Measurements from ENCODE around the gene DDX23. TPM values are rescaled to one million over a fixed set of nuclear protein-coding genes. Genes with fewer than 3 reads are reported as not detected.

The DDX23 gene
- polyA plus RNA-seq, 2 of the 4 experiments (the other 2 are of a cell fraction) = 116 to 132 TPM

- Histone ChIP-seq H3K4me3 (peak overlapping the region; percentile 81), H3K4me2 (peak overlapping the region; percentile 91), H3K9me3 (no peaks in the 10 kb centered on the region), H3K4me1 (peaks cover 48% of the 10 kb centered on the region), H3K27ac (peak overlapping the region; percentile 93 to 95)
- FAIRE-seq (no peak), DNase-seq (ENCODE audit: low read depth in 1 of 2, low spot score in 1 of 2) (no peak), ATAC-seq (peak in 1 of 2 experiments; percentile 1; a peak in 2 of 6 replicates)
- TF ChIP-seq PBX3 (IDR thresholded peaks at IDR 0.05) = no peak
- no peak for TF ChIP-seq ESRRA (IDR thresholded peaks at IDR 0.05; ENCODE audit: borderline replicate concordance, low read length)
- no peak for TF ChIP-seq GATA3 (IDR thresholded peaks at IDR 0.05; ENCODE audit: borderline replicate concordance)
- TF ChIP-seq TP53 (CRISPR knock-in tag; IDR thresholded peaks at IDR 0.05) = no peak
- TF ChIP-seq POLR2A (IDR thresholded peaks at IDR 0.05; ENCODE audit: low read length) = no peak
- no peak for TF ChIP-seq HEYL (CRISPR knock-in tag; IDR thresholded peaks at IDR 0.05)
- no peak for TF ChIP-seq FOSB (CRISPR knock-in tag; IDR thresholded peaks at IDR 0.05)
- TF ChIP-seq RCOR1 (IDR thresholded peaks at IDR 0.05; ENCODE audit: low read depth, low read length) = no peak
- TF ChIP-seq FOSL2 (IDR thresholded peaks at IDR 0.05) = no peak
- no peak for TF ChIP-seq FOSL2 (CRISPR knock-in tag; IDR thresholded peaks at IDR 0.05)
- TF ChIP-seq ZSCAN20 (CRISPR knock-in tag; IDR thresholded peaks at IDR 0.05) = no peak
- TF ChIP-seq JUNB (IDR thresholded peaks at IDR 0.05) = no peak
- TF ChIP-seq, protein P1, sequence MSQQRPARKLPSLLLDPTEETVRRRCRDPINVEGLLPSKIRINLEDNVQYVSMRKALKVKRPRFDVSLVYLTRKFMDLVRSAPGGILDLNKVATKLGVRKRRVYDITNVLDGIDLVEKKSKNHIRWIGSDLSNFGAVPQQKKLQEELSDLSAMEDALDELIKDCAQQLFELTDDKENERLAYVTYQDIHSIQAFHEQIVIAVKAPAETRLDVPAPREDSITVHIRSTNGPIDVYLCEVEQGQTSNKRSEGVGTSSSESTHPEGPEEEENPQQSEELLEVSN (IDR thresholded peaks at IDR 0.05; ENCODE audit: borderline replicate concordance, low read depth) = no peak
- TF ChIP-seq MAFK (IDR thresholded peaks at IDR 0.05; ENCODE audit: partially characterized antibody) = no peak
- TF ChIP-seq MAX (IDR thresholded peaks at IDR 0.05) = no peak
- no peak for TF ChIP-seq CEBPB (IDR thresholded peaks at IDR 0.05)
- TF ChIP-seq CBX8 (IDR thresholded peaks at IDR 0.05) = no peak
- TF ChIP-seq BHLHE40 (IDR thresholded peaks at IDR 0.05; ENCODE audit: low read depth, low read length) = no peak
- POLR2A ChIA-PET = no interaction called here
- CTCF ChIA-PET = interaction anchor here (0.8 to 12.6 kb wide), 42 partner anchors 16 to 179 kb away, joined by 3 to 230 read pairs (median 6); partner anchors contain the start of genes ADCY6, DDX23, KANSL2 and WNT1
- 41% methylated on average over 18 of the region's 18 CpGs for WGBS (ENCODE audit: missing lambda C conversion rate)
These were observed 38.3 kb downstream of the DDX23 start for GRCh38 chr12:48813465-48814261.

- no peak for ATAC-seq
- WGBS (ENCODE audit: missing lambda C conversion rate) = 80% methylated on average over 2 of the region's 2 CpGs
- no peaks in the 10 kb centered on the region for H3K9me3 ChIP-seq
- CTCF ChIA-PET = interaction anchor here (0.7 to 12.6 kb wide), 8 partner anchors 15 to 296 kb away, joined by 3 to 230 read pairs (median 6); partner anchors contain the start of gene ADCY6
- no peak for FAIRE-seq
- TF ChIP-seq KDM1A (IDR thresholded peaks at IDR 0.05; ENCODE audit: low read depth) (no peak), ESRRA (IDR thresholded peaks at IDR 0.05; ENCODE audit: borderline replicate concordance, low read length) (no peak), SMC3 (IDR thresholded peaks at IDR 0.05) (no peak), FOSB (CRISPR knock-in tag; IDR thresholded peaks at IDR 0.05) (no peak), BHLHE40 (IDR thresholded peaks at IDR 0.05; ENCODE audit: low read depth, low read length) (no peak), CHD4 (IDR thresholded peaks at IDR 0.05; ENCODE audit: borderline replicate concordance) (no peak), HEYL (CRISPR knock-in tag; IDR thresholded peaks at IDR 0.05) (no peak), RCOR1 (IDR thresholded peaks at IDR 0.05; ENCODE audit: low read depth, low read length) (no peak), RFX5 (IDR thresholded peaks at IDR 0.05) (no peak), BCL3 (IDR thresholded peaks at IDR 0.05) (no peak), EP300 (IDR thresholded peaks at IDR 0.05) (no peak), CHD2 (IDR thresholded peaks at IDR 0.05; ENCODE audit: low read length, partially characterized antibody) (no peak), RNF2 (IDR thresholded peaks at IDR 0.05; ENCODE audit: borderline replicate concordance, low read depth) (no peak), NFE2L2 (conservative IDR thresholded peaks at IDR 0.05; ENCODE audit: low read length) (no peak)
- 0 out of 3 replicates have a peak overlapping the region, but pooled peaks have one; percentile 59 for H3K4me2 ChIP-seq
- peak overlapping the region in 1 of 2 experiments; percentile 78; a peak in 3 of 6 replicates for H3K27ac ChIP-seq
- no peak for DNase-seq (ENCODE audit: low read depth in 1 of 2, low spot score in 1 of 2)
- no peak overlapping the region for H3K4me3 ChIP-seq
- POLR2A ChIA-PET = no interaction called here
- peaks cover 44% of the 10 kb centered on the region for H3K4me1 ChIP-seq
These were observed 39.6 kb downstream of the DDX23 start for GRCh38 chr12:48812389-48812788.
